Parathyroid adenoma (tissue), 2 donors: ENCODE results near the gene PDIA6.

Experiments used
- H2AFZ ChIP-seq: fragments of 300-600 bp; sonication (generic); one replicate; pipeline ENCODE4 v1.7.0; 2017; ENCODE audit warnings: antibody characterized with exemption, mild to moderate bottlenecking
- H3K27ac ChIP-seq: fragments of 300-600 bp; sonication (generic); one replicate; pipeline ENCODE4 v1.7.0; 2017
- H3K27me3 ChIP-seq: fragments of 300-600 bp; sonication (generic); one replicate; pipeline ENCODE4 v1.7.0; 2017; ENCODE audit warnings: low read length; ENCODE audit not compliant: control insufficient read depth, insufficient read depth
- H3K36me3 ChIP-seq: fragments of 300-600 bp; sonication (generic); one replicate; pipeline ENCODE4 v1.7.0; 2017; ENCODE audit warnings: low read length; ENCODE audit not compliant: control insufficient read depth, insufficient read depth
- H3K4me1 ChIP-seq: fragments of 300-600 bp; sonication (generic); one replicate; pipeline ENCODE4 v1.7.0; 2017; ENCODE audit warnings: control low read depth
- H3K4me2 ChIP-seq: fragments of 300-600 bp; sonication (generic); one replicate; pipeline ENCODE4 v1.7.0; 2017; ENCODE audit warnings: low read length
- H3K4me3 ChIP-seq: fragments of 300-600 bp; sonication (generic); one replicate; pipeline ENCODE4 v1.7.0; 2017; ENCODE audit warnings: low read depth, low read length
- H3K79me2 ChIP-seq: fragments of 300-600 bp; sonication (generic); one replicate; pipeline ENCODE4 v1.7.0; 2017; ENCODE audit warnings: control low read depth
- H3K9ac ChIP-seq: fragments of 300-600 bp; sonication (generic); one replicate; pipeline ENCODE4 v1.7.0; 2017; ENCODE audit warnings: mild to moderate bottlenecking
- H3K9me3 ChIP-seq: fragments of 300-600 bp; sonication (generic); one replicate; pipeline ENCODE4 v1.7.0; 2017; ENCODE audit warnings: low read length; ENCODE audit not compliant: control insufficient read depth
- CTCF ChIP-seq: fragments of 300-600 bp; sonication (generic); IDR thresholded peaks from one replicate; pipeline ENCODE4 v1.7.0; 2017; ENCODE audit warnings: antibody characterized with exemption, mild to moderate bottlenecking
- donor health status: primary hyperparathyroidism.

PDIA6 gene

GRCh38 chr2:10753156-10753555 lies 59.4 kb downstream of the PDIA6 start:
- no peak overlapping the region for H3K9ac ChIP-seq
- H3K36me3 ChIP-seq = no peaks in the 10 kb centered on the region
- H3K4me1 ChIP-seq = peaks cover 6% of the 10 kb centered on the region
- no peaks in the 10 kb centered on the region for H3K79me2 ChIP-seq
- no peak overlapping the region for H3K27ac ChIP-seq
- no peaks in the 10 kb centered on the region for H3K9me3 ChIP-seq
- H3K4me2 ChIP-seq = no peak overlapping the region
- TF ChIP-seq CTCF = no peak
- H3K27me3 ChIP-seq = no peaks in the 10 kb centered on the region
- H3K4me3 ChIP-seq = no peak overlapping the region
- H2AFZ ChIP-seq = no peak overlapping the region

DNA sequence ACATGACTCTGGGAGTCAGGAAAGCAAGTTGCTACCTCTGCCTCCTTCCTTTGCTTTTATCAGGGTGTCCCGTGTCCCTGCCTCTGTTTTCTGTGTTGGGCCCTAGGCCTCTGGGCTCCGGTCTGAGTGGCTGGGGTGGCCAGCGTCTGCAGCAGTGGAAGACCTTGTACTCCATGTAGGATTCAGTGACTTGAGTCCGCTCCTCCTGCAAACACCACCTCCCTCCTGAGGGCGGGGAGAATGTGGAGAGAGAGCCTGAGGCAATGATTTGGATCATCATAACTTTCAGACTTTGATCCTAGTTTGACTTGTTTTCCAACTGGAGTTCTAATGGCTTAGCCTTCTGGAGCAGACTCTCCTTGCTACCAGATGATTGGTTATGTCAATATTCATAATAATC lies 60.3 kb downstream of the PDIA6 start:
- H3K4me3 ChIP-seq = no peak overlapping the region
- H2AFZ ChIP-seq = no peak overlapping the region
- peaks cover 2% of the 10 kb centered on the region for H3K4me1 ChIP-seq
- no peaks in the 10 kb centered on the region for H3K27me3 ChIP-seq
- TF ChIP-seq CTCF = no peak
- no peak overlapping the region for H3K4me2 ChIP-seq
- H3K9me3 ChIP-seq = no peaks in the 10 kb centered on the region
- no peak overlapping the region for H3K9ac ChIP-seq
- no peaks in the 10 kb centered on the region for H3K36me3 ChIP-seq
- no peak overlapping the region for H3K27ac ChIP-seq
- H3K79me2 ChIP-seq = no peaks in the 10 kb centered on the region

DNA sequence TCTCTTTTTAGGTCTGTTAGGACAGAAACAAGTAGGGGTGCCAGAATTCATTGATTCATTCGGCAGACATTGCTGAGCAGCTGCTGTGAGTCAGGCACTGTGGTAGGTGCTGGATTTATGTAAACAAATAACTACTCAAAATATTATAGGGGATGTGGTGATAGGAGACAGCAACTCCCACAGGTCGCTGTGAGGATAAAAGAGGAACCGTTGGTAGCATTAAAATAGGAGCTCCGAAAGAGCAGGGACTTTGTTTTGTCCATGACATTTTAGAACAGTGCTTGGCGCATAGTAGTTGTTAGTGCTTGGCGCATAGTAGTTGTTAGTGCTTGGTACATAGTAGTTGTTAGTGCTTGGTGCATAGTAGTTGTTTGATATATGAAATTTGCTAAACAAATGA lies 62.0 kb downstream of the PDIA6 start:
- Histone ChIP-seq H3K4me3 (no peak overlapping the region), H3K27me3 (no peaks in the 10 kb centered on the region), H3K36me3 (no peaks in the 10 kb centered on the region), H3K4me1 (no peaks in the 10 kb centered on the region), H3K9ac (no peak overlapping the region), H3K79me2 (no peaks in the 10 kb centered on the region), H3K9me3 (no peaks in the 10 kb centered on the region), H3K27ac (no peak overlapping the region), H2AFZ (no peak overlapping the region), H3K4me2 (no peak overlapping the region)
- TF ChIP-seq CTCF = no peak

DNA sequence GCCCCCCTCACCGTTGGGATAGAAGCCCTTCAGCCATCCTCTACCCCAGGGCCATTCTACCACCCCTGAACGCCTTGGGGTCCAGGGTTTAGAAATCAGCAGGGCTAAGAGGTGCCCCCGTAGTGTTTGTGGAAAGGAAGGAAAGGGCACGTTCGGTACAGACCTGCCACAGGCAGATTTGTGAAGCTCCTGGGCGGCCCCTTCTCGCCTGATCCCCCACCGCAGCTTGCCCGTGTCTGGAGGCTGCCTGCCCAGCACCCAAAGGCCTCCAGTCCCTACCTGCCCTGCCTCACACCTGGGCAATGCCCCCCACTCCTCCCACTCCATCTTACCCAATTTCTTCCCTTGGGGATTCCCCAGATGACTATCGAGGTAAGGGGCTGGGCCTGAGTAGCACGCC lies 69.9 kb downstream of the PDIA6 start:
- no peak overlapping the region for H3K9ac ChIP-seq
- H2AFZ ChIP-seq = no peak overlapping the region
- no peak overlapping the region for H3K4me3 ChIP-seq
- no peak overlapping the region for H3K27ac ChIP-seq
- no peaks in the 10 kb centered on the region for H3K36me3 ChIP-seq
- H3K79me2 ChIP-seq = no peaks in the 10 kb centered on the region
- H3K27me3 ChIP-seq = no peaks in the 10 kb centered on the region
- H3K4me1 ChIP-seq = no peaks in the 10 kb centered on the region
- TF ChIP-seq CTCF = no peak
- H3K4me2 ChIP-seq = no peak overlapping the region
- H3K9me3 ChIP-seq = no peaks in the 10 kb centered on the region

DNA sequence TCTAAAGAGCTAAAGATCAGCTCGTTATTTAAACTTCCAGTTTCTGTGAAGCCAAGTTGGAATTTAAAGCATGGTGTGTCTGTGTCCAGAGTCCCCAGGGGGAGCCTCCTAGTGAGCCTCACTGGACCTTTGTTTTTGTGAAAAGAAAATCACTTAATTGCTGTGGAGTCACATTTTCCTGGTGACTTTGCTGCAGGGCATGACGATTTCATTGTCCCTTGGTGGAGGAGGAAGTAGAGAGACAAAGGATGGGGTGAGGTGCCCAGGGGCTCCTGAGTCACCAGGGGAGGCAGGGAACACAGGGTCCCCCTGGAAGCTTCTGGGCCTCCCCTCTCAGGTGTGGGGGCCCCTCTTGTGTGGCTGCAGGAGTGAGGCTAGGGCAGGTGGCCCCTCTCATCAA lies 71.4 kb downstream of the PDIA6 start:
- Histone ChIP-seq H3K27me3 (no peaks in the 10 kb centered on the region), H3K9ac (no peak overlapping the region), H3K9me3 (no peaks in the 10 kb centered on the region), H2AFZ (no peak overlapping the region), H3K4me3 (no peak overlapping the region), H3K79me2 (no peaks in the 10 kb centered on the region), H3K36me3 (no peaks in the 10 kb centered on the region), H3K27ac (no peak overlapping the region), H3K4me1 (no peaks in the 10 kb centered on the region), H3K4me2 (no peak overlapping the region)
- TF ChIP-seq CTCF = no peak
